Jurkat, Clone E6-1 (cell line): Measurements from ENCODE around the gene PRDM16.

ENCODE experiments used
- DNase-seq: peaks from one replicate; pipeline ENCODE4 v3.0.0-alpha.2; 2011; ENCODE audit warnings: low read depth, low spot score
- H3K4me3 ChIP-seq: 2 replicates; pipeline ENCODE4 v1.5.1; 2011; ENCODE audit warnings: mild to moderate bottlenecking, low read length, control low read depth, moderate library complexity

Gene PRDM16

GRCh38 chr1:3312310-3312897 is 243.4 kb downstream of the PRDM16 start:
- H3K4me3 ChIP-seq, result no peak overlapping the region
- no peak for DNase-seq

GRCh38 chr1:3312898-3313575 is 244.0 kb downstream of the PRDM16 start:
- no peak overlapping the region for H3K4me3 ChIP-seq
- no peak for DNase-seq

- H3K4me3 ChIP-seq, result no peak overlapping the region
Observed at GRCh38 chr1:3313576-3313950, 244.6 kb downstream of the PRDM16 start.

GRCh38 chr1:3314491-3315381 is 245.7 kb downstream of the PRDM16 start:
- no peak overlapping the region for H3K4me3 ChIP-seq
- no peak for DNase-seq

More at GRCh38 chr1:3313576-3313950, 244.6 kb downstream of the PRDM16 start:
- no peak for DNase-seq

DNA sequence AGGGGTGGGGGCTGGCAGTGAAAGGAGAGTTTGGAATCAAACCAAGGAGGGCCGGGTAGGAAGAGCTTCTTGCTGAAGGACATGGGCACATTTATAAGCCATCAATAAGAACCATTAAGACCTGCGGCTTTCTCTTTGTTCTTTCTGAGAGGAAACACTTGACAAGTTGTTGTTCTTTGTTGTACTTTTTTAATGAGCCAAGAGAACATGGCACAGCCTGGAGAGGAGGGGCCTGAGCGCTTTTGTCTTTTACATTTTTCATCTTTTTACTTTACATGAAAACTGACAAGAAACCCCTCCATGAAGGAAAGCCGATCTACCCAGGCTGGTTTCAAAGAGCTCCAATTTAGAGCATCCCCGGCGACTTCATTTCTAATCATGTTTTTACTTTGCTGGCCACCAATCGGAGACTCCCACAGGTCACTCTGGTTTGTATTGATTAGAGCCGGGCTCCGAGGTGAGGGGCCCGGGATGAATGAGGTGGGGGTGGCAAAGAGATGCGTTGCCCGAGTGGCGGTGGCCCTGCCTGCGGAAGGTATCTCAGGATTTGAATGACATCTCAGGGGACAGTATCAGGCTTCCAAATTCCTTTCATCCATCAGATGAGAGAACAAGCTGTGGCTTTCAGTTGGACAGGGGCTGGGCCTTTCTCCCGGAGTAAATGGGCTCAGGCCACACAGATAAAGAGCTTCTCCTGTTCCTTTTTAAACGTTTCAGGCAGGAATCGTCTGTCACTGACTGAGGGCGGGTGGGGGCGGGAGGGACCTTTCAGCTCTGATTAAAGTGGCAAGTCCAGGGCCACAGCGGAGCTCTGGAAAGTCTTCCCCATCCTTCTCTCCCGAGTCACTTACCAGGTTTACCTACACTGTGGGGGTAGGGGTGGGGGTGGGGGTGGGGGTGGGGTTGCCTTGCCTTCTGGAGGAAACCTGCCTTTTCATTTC is 246.7 kb downstream of the PRDM16 start:
- DNase-seq, result no peak

GRCh38 chr1:3316340-3316943 is 247.4 kb downstream of the PRDM16 start:
- DNase-seq, result peak; percentile 66

More for the DNA sequence above, 246.7 kb downstream of the PRDM16 start:
- H3K4me3 ChIP-seq, result no peak overlapping the region

GRCh38 chr1:3317456-3317855 is 248.5 kb downstream of the PRDM16 start:
- DNase-seq, result no peak
- no peak overlapping the region for H3K4me3 ChIP-seq

More at GRCh38 chr1:3316340-3316943, 247.4 kb downstream of the PRDM16 start:
- H3K4me3 ChIP-seq, result no peak overlapping the region

GRCh38 chr1:3318329-3318728 is 249.3 kb downstream of the PRDM16 start:
- no peak overlapping the region for H3K4me3 ChIP-seq
- no peak for DNase-seq

DNA sequence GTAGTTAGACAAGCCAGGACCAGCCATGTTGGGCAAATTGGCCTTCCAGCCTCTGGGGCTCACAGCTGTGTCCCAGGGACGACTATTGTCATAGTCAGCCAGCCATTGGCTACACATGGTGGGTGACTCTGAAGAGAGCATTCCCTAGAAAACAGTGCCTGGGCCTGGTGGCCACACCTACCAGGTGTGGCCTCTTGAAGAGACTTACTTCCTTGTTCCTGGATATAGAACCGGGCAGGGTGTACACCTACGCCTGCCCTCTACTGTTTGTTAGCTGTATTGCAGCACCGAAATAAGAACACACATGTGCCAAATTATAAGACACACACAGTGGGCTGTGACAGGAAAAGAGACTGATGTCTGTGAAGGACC is 250.9 kb downstream of the PRDM16 start:
- H3K4me3 ChIP-seq, result no peak overlapping the region
- peak; percentile 64 for DNase-seq

DNA sequence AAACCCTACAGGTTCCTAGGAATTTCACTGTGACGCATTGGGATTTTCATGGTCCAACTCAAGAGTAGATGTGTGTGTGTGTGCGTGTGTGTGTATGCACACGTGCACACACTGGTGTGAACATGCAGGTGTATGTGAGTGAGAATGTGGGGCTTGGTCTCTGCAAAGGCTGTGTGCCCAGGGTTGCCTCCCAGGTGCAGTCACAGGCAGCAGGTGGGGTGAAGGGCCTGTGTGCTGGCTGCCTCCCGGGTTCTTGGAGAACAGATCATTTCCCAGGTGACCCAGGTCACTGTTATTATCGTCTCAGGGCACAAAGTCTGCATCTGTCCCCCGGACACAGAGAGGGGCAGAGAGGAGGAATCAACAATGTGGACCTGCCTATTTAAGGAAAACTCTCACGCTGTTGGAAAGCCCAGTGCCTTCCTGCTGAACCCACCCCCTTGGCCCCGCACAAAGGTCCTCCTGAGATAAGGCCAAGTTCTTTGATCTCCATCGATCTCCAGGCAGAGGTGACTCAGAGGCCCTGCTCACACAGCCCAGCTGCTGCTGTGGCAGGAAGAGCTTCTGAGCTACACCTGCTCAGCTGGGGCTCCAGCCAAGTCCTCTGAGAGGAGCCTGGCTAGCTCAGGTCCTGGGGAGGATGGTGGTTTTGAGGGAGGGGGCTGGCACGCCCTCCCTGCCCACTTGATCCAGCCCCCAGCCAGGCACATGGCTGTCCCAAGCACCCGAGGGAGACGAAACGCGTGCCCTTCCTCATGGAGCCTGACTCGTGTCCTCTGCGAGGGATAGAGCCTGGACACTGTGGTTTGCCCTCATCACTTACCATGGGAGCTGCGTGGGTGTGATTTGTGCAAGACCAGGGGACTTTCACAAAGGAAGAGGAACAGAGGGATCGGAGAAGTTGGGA is 251.5 kb downstream of the PRDM16 start:
- no peak overlapping the region for H3K4me3 ChIP-seq
- DNase-seq, result no peak

GRCh38 chr1:3321559-3322449 is 252.8 kb downstream of the PRDM16 start:
- DNase-seq, result no peak
- no peak overlapping the region for H3K4me3 ChIP-seq

DNA sequence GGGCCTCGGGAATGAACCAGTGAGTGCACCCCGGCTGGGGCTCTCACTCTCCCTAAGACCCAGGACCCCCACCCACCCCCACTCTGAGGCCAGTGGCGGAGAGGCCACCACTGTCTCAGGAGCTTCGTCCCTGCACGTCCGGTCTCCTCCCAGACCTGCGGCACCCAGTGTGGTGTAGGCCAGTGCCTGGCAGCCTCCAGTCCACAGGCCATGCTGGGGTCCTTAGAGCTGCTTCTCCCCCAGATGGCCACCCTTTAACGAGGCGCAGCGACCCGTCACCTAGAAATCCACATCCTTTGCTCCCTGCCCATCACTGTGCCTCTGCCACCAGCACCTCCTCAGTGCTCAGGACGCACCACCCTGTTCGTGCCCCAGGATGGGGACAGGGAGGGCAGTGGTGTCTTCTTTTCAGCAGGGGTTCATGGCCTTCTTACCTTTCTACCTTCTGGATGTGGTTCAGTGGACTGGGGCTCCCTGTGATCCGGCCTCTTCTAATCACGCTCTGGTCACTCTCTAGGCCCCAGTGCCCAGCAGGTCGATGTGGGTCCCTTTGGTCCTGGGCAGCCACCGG is 253.5 kb downstream of the PRDM16 start:
- DNase-seq, result no peak

DNA sequence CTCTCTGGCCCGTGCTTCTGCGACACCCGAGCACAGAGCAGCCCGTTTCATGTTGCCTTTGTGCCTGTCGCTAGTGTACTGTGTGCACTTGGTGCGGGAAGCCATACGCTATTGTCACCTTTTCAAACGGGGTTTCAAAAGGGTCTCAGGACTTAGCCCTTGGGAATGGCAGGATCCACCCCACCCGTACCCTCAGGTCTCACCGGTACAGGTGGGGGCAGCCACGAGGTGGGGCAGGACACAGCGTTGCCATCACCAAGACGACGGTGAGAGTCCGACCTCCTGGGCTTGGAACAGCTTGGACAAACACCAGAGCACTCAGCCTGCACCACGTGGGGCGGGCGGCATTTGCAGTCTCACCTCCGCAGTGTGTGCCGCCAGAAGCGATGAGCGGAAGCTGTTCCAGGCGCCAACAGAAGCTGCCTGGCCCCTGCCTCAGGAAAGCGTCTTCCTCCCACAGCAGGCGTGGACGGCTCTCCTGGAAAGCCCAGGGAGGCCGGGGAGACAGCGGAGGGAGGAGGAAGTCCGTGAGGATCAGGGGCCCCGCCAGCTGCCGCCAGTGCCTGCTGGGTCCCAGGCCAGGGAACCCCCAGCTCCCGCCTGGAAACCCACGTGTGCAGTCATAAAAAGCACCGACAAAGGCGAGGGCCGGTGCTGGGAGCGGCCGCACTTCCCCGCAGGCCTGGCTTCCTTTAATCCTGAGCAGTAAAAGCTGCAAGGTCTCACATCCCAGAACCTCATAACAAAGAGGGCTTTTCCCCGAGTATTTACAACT is 254.2 kb downstream of the PRDM16 start:
- no peak for DNase-seq
- H3K4me3 ChIP-seq, result no peak overlapping the region

More for the DNA sequence above, 253.5 kb downstream of the PRDM16 start:
- H3K4me3 ChIP-seq, result no peak overlapping the region

- H3K4me3 ChIP-seq, result no peak overlapping the region
- DNase-seq, result no peak
Observed at GRCh38 chr1:3323796-3324703, 255.0 kb downstream of the PRDM16 start.
